ENCODE measurements around the gene GGCT. TPM values are rescaled to one million over a fixed set of nuclear protein-coding genes. Genes with fewer than 3 reads are reported as not detected.
"Not testable (repeated sequence)": the region's sequence is repeated elsewhere in the genome, so short reads cannot be mapped to it uniquely, and the experiment has no call there.

GGCT gene
- total and polyA plus RNA-seq, 2 of the 8 experiments (the other 6 are each of a cell fraction or from before 2014, with no cell fraction given): 50.0 to 129 TPM

DNA sequence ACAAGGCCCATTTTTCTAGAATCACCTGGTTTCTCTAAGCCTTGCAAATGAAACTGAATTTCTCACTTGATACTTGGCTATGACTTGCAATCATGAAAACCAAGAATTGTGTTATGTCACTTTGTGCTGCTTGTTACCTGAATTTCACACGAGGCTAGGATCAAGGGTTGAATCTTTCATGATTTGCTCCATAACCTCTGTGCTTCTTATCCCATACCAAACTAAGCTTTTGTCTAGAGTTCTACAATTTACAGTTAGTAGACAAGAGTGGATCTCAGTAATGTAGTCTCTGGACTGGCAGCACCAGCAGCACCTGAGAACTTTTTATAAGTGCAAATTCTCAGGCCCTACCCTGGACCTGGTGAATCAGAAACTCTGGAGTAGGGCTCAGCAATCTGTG, 22.7 kb upstream of the GGCT start:
- CTCF ChIA-PET (ENCODE audit: partially characterized antibody): interaction anchor here (1.3 to 1.7 kb wide), 4 partner anchors 16 to 37 kb away, joined by 3 to 7 read pairs (median 6); no protein-coding TSS in a partner anchor

More for the DNA sequence above, 22.7 kb upstream of the GGCT start:
- not testable (repeated sequence) for H3K79me1 ChIP-seq (ENCODE audit: low read depth, low read length); H3K18ac ChIP-seq (ENCODE audit: extremely low read depth, low read length); H2AFZ ChIP-seq (ENCODE audit: low read length); H3K23me2 ChIP-seq (ENCODE audit: low read depth, low read length); H4K5ac ChIP-seq (ENCODE audit: insufficient read length, low read depth, low read length); H3K27ac ChIP-seq (ENCODE audit: low read depth, low read length); H2BK15ac ChIP-seq (ENCODE audit: low read length); H3K4me1 ChIP-seq (replicated peaks in 1 of 4; ENCODE audit: control insufficient read depth in 3 of 4, insufficient read depth in 4 of 4, low read length in 3 of 4); H3K4ac ChIP-seq (replicated peaks; ENCODE audit: insufficient read length, low read depth, low read length); H3K23ac ChIP-seq (ENCODE audit: insufficient read length); H3K4me3 ChIP-seq (ENCODE audit: extremely low read depth in 1 of 4, insufficient read depth in 2 of 4, low read depth in 3 of 4, low read length in 4 of 4); H3K14ac ChIP-seq (ENCODE audit: insufficient read length); DNase-seq (ENCODE audit: low read depth in 1 of 2, low spot score in 2 of 2); H2BK20ac ChIP-seq (ENCODE audit: low read length); H4K20me1 ChIP-seq (replicated peaks in 1 of 2; ENCODE audit: control insufficient read depth in 1 of 2, insufficient read depth in 2 of 2, low read length in 2 of 2); H2BK12ac ChIP-seq (ENCODE audit: low read depth, low read length); H4K8ac ChIP-seq (ENCODE audit: extremely low read depth, insufficient read depth, low read length); H2BK5ac ChIP-seq (ENCODE audit: low read depth, low read length); H2BK120ac ChIP-seq (replicated peaks; ENCODE audit: low read depth, low read length); H3K79me2 ChIP-seq (ENCODE audit: control insufficient read depth in 1 of 2, insufficient read depth in 2 of 2, low read length in 2 of 2); H2AK5ac ChIP-seq (ENCODE audit: low read depth, low read length); H3K9ac ChIP-seq (replicated peaks in 1 of 4; ENCODE audit: extremely low read depth in 1 of 4, low read depth in 3 of 4, low read length in 3 of 4); FAIRE-seq; H3K4me2 ChIP-seq (ENCODE audit: insufficient read depth in 1 of 2, low read depth in 2 of 2, low read length in 2 of 2); H3K9me3 ChIP-seq (ENCODE audit: insufficient read depth in 2 of 2, low read depth in 1 of 2, low read length in 1 of 2); H4K91ac ChIP-seq (replicated peaks; ENCODE audit: insufficient read length, low read length); H3K56ac ChIP-seq (replicated peaks; ENCODE audit: insufficient read length, low read depth, low read length); H3K27me3 ChIP-seq (replicated peaks in 1 of 4; ENCODE audit: control insufficient read depth in 3 of 4, extremely low read depth in 1 of 4, insufficient read depth in 3 of 4, low read length in 3 of 4); H3K36me3 ChIP-seq (ENCODE audit: control insufficient read depth in 2 of 4, insufficient read depth in 4 of 4, low read length in 3 of 4)
- WGBS, 2 experiments (ENCODE audit: extremely low coverage in 1 of 2, insufficient coverage in 1 of 2, insufficient read length in 1 of 2, insufficient replicate concordance in 2 of 2, low coverage in 1 of 2, low lambda C conversion rate in 2 of 2, missing lambda C conversion rate in 1 of 2): 87% methylated on average over 1 of the region's 1 CpG; no CpG with 5 or more reads in 1 of the 2 experiments
- POLR2A ChIA-PET (ENCODE audit: partially characterized antibody): interaction anchor here (1.0 kb wide), 1 partner anchor 256 kb away, joined by 3 read pairs; no protein-coding TSS in a partner anchor

All from H1 (cell line).